Activated T-cell treated with anti-CD3 and anti-CD28 coated beads for 4 hours (primary cell): ENCODE measurements around the gene SLC5A3.

Experiments
- DNase-seq: peaks from one replicate; pipeline ENCODE4 v3.0.0-alpha.2; 2020

Gene SLC5A3

DNA sequence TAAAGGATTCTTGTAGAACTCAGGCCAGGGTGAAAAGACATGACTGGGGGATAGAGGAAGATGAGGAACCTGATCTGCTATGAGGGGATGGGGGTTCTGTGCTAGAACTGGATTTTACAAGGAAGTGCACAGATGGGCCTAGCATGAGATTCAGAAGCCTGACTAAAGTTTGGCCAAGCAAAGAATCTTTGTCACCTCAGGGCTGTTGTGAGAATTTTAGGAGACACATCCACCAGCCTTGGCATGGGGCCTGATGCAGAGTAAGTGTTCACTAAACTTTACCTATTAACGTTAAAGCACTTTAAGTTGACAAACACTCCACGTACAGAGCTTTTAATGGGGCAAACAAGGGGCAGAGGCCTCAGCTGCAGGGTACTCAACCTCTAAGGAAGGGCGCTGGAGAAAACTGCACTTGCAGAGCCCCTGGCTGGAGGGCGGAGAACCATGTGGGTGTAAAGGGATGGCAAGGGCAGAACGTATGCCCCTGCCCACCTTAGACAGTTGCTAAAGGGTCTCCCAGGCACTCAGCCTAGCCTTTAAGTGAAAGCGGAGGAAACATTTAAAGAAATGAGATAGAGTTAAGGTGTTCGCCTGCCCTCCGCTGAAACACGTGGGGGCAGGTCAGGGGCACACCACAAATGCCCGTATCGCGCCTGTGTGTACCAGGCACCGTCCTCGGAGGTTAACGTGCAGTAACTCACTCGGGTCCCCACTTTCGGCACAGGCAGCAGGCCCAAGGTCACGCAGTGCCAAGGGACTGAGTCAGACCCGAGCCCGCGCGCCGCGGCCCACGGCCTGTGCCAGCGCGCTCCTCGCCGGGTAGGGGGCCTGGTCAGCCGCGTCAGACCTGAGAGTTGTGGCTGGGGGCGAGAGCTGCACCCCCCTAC lies 990 bp upstream of the SLC5A3 start:
- no peak for DNase-seq

DNA sequence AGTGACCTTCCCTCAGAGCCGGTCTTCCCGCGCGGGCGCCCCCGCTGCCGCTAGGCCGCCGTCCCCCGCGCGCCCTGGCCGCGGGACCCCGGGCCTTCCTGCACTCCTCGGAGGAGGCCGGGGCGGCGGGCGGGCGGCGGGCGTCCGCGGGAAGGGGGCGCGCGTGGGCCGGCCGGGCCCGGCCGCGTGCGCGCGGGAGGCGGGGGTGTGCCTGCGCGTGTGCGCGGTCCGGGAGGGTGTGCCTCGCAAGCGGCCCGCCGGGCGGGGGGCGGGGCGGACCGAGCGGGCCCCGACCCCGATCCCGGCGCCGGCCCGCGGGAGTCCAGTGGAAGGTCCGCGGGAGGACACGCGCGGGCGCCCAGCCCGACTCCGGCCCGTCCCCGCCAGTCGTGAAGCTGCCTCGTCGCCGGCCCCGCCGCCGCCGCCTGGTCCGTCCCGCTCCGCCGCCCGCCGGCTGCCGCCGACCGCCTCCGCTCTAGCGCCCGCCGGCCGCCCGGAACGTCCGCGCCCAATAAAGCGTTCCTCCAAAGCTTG lies 438 bp downstream of the SLC5A3 start:
- DNase-seq = peak; percentile 34

DNA sequence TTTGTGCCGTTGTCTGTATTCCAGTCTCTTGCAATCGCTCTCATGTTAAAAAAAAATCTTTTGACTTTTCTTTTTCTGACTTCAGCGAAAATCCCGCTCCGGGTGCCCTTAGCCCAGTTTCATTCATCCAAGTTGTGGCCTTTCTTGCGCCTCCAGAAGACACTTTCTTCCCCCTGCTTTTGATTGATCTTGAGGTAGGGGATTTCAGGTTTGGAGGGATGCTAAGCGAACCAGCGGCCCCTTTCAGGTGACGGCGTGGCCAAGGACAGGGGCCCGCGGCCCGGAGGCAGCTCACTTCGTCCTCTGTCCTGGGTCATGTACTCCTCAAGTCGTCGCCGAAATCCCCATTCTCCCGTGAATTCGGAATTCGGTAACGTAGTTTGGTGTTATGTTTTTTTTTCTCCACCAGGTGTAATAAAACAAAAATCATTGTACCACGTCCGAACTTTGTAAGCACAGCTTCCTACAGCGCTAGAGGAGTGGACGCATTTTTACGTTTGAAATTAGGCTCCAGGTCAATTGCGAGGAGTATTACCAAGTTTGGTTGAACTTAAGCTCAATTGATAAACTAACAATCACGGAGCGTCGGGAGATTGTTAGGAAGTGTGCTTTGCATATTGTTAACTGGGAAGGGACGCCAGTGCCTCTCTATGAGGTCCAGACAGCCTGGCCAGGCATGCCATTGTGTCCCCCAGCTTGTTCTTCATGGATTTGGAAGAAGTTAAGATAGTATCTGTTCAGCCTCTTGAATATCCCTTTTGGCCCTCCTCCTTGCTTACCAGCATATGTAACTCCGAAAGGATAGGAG lies 1.1 kb downstream of the SLC5A3 start:
- DNase-seq = no peak

DNA sequence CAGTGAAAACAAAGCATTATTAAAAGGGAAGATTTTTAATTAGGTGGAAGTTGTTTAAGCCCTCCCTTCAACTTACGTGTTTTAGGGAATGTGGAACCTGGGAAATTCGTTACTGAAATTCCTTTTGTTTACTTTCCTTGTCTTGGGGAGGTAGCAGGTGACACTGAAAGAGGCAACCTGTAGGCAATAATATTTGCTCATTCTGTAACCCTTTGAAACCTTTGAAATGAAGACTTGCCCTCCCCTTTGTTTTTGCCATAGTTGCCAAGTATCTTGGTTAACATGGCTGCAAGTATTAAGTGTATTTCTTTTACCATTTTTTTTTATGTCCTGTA lies 1.7 kb downstream of the SLC5A3 start:
- DNase-seq = no peak

DNA sequence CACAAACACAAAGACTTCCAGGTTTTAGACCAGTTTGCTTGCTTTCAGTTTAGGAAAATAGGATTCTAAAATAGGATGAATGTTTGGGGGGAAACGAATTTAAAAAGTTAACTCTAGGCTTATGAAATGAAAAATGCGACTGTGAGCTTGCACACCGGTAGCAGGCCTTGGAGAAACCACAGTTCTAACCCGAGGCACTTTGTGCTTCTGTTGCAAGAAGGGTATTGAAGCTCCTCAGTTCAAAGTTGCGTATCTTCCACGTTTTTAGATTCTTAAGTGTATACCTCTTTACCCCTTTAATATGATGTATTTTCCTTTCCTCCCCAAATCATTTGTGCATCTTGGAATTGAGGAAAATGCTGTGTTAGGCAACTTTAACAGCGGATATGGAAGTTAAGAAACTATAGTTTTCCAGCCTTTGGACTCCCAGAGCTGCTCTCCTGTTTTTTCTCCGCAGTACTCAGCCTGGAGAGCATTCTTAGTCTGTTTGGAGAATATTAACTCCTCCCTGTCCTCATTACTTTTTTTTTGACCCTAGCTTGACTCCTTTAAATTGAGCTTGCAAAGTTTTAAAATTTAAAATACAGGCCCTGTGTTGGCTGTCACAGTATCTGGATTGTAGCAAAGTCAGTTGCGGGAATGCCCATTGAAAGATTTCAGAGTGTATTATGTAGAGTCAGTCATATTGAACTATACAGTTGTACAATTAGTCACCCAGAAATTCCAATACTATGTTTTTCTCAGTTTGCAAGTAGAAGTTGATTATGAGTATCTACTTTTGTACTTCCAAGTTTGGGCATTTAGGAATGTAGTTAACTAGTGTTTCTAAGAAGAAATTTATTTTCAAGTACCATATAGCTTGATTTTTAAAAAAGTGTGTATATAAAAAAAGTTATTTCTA lies 2.6 kb downstream of the SLC5A3 start:
- DNase-seq = no peak

DNA sequence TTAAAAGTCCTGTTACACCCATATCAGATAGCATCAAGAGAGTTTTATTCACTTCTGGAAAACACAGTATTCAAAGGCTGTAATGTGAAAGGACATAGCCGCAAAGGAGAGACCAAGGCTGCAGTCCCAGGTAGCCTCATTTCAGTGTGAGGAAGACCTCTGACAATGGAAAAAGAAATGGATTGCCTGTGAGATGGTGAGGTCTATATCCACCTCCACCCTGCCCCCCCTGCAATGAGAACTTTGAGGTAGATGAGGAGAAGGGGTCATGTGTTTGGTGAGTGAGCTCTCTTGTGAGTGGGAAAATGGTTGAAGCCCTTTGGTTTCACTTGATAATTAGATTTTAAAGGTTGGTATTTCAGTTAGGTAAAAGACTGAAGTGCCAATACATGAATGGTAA lies 3.5 kb downstream of the SLC5A3 start:
- DNase-seq = no peak

DNA sequence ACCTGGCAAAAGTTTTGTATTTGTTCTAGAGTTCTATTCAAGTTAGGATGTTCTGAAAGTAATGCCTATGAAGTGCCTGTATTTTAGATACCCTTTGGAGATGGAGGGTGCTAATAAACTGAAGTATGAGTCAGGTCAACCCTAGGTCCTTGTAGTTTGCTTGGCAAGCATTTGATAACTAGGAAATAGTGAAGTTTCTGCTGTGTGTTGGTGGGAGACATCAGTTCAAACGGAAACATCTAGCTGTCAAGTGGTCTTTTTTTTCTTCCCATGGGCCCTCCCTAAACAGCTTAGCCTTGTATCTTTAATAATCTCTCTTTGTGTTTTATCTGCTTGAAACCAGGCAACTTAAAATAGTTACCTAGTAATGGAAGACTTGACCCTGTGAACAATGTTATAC lies 4.5 kb downstream of the SLC5A3 start:
- no peak for DNase-seq

DNA sequence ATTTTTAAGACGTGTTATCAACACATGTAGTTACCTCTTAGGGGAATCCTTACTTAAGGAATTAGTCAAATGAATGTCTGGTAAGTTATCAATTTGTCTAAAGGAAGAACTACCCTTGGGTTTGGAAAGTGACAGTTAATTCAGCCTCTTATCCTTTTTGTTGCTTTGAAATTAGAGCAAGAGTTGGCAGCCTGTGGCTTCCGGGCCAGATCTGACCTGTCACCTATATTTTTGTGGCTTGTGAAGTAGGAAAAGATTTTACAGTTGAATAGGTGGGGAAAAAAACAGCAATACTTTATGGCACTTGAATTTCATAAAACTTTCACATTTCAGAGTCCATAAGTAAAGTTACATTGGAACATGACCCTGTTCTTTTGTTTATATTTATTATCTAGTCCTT lies 5.5 kb downstream of the SLC5A3 start:
- DNase-seq = no peak

DNA sequence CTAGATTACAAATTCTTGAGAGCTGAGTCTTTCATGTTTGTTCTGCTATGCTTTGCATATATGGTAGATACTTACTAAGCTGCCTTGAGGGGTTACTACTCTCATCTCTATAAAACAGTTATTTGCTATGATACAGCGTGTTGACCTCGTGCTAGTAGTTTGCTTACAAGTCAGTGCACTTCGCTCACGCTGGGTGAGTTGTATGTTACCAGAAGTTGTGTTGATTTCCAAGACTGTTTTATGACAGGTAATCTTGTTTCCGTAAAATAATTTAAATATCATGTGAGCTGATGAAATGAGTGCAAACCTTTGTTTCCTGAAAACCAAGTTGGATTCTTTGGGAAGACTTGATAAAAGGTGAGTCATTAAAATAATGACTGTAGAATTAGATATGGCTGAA lies 7.3 kb downstream of the SLC5A3 start:
- DNase-seq = no peak

DNA sequence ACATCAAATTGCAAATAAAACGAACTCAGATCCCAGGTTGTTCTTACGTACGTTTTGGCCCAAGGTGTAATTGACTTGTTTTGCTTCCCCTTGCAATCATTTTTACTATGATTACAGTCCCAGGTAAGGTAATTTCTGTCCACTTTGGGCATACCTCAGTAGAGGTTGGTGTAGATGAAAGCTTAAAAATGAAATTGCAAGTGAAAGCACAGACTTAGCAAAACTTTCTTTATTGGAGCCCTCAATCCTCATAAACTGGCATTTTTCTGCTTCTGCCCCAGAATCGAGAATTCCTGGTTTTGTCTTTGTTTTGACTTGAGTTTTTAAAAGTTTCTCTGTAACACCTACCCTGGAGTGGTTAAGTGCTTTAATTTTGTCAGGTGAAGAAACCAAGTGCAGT lies 9.4 kb downstream of the SLC5A3 start:
- no peak for DNase-seq

DNA sequence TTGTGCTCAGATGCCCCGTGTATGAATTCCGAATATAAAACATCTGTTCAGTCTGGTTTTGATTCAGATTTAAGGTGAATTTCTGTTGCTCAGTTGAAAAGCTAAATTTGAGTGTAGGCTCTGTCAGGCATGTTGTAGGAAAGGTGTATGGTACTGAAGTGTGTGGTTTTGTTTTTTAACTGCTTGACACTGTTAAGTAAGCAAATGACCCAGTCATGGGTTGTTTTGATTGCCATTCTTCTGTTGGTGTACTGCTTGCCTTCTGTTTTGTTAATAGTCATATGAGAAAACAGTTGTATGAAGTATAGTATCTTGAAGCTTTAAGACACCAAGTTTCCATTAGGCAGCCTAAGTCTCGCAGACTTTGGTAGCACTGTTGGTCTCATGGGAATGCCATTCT lies 10.0 kb downstream of the SLC5A3 start:
- DNase-seq = no peak

DNA sequence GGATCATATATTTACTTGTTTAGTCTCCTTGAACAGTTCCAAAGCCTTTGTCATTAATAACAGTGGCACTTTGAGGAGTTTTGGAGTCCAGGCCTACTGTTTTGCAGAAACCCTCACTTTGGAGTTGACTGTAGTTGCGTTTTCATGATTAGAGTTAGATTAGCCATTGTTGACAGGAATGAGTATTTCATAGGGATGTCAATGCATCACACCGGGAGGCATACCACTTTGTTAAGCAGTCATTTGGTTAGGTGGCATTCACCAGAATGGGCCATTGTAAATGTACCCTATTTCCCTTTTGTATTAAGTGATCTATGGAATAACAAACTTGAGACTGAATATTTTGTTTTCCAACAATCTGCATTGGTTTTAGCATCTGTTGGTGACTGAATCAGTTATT lies 11.8 kb downstream of the SLC5A3 start:
- no peak for DNase-seq

DNA sequence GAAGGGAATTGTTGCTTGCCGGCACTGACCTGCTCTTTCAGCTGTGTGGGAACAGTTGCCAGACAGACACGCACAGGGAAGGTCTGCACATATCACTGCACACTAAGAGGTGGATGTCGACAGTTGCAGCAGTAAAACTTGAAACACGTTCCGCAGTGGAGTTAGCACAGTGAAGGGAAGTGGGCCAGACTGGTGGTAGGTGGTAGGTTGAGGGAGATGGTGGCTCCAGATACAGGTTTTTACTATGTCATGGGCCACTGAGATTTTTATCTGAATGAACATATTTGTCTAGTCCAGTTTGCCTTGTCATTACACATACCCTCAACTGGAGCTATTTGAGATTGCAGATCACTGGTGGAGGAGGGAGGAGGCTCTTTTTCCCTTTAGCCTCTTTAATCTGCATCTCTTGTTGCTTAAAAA lies 13.5 kb downstream of the SLC5A3 start:
- no peak for DNase-seq

DNA sequence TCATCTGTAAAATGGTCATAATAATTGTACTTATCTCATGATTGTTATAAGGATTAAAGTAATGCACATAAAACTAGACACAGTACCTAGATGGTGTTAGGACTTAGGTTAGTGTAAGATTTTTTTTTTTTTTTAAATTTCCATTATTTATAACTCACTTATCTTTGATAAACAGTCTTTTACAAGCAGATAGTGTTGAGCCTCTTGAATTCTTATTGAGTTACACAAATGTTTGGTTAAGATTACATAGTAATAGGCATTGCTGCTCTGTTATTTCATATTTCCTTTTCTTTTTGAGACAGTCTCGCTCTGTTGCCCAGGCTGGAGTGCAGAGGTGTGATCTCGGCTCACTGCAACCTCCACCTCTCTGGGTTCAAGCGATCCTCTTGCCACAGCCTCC lies 15.4 kb downstream of the SLC5A3 start:
- no peak for DNase-seq

DNA sequence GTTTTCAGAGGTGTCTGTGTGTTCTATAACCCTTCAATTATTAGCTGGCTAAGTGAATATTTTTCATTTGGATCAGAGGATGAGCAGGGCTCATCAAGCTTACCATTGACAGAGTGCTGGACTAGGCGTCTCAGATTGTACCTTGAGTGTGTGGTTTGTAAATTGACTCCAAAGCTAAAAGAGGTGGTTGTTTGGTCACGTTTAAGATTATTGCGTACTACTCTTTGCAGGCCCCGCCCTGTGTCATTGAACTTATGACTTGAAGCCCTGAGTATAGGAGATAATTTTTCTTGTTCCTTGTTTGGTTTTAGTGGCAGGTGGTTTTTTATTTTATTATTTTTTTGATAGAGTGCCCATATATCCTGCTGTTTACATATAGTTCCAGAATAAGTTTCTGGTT lies 17.7 kb downstream of the SLC5A3 start:
- no peak for DNase-seq

DNA sequence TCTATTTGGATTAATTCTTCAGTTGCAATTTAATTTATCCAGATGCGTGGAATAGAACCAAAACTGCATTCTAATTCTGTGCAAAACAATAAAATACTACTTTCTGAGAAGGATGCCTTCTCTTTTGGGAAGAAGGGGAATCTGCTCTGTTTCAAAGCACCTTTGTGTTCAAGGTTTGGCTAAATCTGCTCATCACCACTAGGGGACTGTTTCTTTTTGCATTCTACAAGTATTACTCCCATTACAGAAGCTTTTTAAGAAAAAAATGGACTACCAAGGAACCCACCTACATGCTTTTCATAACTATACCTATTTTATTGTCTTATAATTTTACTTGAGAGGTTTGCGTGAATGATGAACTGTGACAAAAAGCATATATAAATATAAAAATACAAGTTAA lies 18.2 kb downstream of the SLC5A3 start:
- no peak for DNase-seq

DNA sequence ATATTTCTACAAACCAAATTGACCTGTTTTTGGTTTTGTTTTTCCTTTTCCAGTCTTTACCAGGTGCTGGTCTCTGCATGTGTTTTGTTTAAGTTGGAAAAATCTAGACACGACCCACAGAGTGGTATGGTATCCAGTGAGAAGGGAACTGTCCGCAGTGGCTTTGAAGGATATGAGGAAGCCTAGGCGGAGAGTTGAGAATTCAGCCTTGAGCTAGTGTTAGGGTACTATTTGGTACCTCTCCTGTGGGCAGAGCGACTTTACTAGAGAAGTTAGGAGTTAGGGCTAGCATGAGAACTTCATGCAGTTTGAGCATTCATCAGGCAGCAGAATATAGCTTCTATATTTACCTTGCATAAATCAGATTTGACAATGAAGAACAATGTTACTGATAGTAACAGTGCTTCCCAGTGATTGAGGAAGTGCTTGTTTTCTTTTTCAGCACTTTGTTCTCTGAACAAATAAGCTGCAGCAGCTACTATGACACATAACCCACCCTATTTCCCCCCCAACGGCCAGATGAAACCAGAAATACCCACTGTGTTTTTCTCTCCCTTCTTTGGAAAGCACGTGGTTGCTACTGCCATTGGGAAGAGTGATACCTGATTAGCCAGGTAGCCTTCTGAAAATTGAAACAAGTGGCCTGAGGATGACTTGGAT lies 19.0 kb downstream of the SLC5A3 start:
- DNase-seq = no peak

DNA sequence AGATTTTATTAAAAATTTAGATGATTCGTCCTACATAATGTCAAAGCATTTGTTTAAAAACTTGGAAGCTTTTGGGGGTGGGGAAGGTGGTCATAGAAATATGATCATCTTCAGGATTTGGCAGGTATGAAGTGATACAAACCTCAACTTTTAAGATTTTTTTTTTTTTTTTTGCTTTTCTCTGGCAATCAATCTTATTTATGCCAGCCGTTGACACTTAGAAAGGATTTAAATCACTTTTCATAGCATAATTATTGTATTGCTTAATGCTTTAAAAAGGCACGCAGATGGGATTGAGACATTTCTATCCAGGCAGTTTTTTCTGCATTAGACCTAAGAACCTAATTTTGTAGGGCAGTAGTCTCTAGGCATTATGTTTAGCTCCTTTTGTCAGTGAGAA lies 19.7 kb downstream of the SLC5A3 start:
- DNase-seq = no peak

DNA sequence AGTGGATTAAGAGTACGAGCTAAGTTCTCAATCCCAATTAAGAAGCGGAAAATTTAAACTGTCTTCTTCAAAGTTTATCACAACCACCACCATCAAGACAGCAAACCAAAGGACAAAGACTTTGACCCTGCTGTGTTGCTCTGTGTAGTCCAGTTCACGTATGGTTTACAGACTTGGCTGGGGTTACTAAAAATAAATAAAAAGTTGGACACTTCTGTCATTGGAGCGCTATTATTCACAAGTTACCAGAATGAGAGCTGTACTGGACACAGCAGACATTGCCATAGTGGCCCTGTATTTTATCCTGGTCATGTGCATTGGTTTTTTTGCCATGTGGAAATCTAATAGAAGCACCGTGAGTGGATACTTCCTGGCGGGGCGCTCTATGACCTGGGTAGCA lies 21.6 kb downstream of the SLC5A3 start:
- no peak for DNase-seq

DNA sequence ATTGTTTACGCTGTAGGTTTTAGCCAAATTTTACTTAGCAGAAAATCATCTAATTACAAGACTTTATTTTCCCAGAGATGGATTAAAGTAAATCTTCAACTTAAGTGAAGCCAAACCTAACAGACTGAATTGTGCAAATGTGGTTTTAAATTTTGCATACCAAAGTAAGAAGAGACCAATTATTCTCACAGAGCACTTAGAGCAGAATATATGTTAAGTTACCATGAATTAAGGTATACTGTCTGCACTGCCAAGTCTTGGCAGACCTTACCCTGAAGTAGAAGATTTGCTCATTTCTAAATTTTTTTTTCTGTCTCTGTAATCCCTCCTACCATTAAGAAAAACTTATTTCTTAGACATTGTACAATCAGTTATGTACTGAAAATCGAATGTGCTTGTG lies 24.1 kb downstream of the SLC5A3 start:
- DNase-seq = no peak

DNA sequence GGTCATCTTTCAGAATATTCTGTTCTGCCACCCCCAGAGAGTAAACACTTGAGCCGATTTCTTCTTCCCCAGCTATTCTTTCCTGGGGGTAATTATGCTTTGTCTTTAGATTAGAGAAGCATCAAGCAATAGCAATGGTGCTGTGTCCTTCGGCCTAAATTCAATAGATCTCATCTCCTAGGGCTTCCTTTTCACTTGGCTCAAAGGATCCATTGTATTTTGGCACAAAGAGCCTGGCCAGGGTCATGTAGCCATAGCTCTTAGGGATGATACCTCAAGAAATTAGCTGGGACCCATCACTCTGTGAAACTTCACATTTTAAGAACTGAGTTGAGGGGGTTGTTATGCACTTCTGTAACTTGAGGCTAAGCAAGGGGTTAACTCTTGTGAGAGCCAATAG lies 27.0 kb downstream of the SLC5A3 start:
- no peak for DNase-seq

DNA sequence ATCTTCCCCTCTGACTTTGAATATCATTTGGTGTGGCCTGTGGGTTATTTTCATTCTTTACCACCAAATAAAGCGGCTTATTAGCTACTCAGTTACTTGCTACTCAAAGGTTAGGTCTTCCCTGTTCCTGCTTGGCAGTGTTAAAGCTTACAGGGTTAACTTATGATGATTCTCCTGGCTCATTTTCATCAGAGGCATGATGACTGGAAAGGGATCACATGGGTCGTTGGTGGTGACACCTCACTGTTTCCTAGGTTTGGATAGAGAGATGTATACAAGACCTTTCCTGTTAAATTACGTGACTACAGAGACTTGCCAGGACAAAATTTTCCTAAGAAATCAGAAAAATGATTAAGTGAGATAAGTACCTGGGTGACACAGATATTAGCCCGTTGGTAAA lies 27.4 kb downstream of the SLC5A3 start:
- DNase-seq = no peak
